Activated T-helper 1 cell treated with anti-CD3 and anti-CD28 coated beads, Interleukin-12 subunit alpha, Interleukin-12 subunit beta, Interleukin-2, Interleukin-4 antibody, amounts not matched to agents 30 ng/mL and 10 ng/mL and 1 ng/mL, durations not matched to agents 14 hours and 24 hours and 36 hours (primary cell): ENCODE results near the gene ERCC2. TPM values are rescaled to one million over a fixed set of nuclear protein-coding genes. Genes with fewer than 3 reads are reported as not detected.
"Not testable (repeated sequence)": the region's sequence is repeated elsewhere in the genome, so short reads cannot be mapped to it uniquely, and the experiment has no call there.

ENCODE experiments used
- DNase-seq: peaks from one replicate; pipeline ENCODE4 v3.0.0; 2021; ENCODE audit warnings: low spot score
- H3K27ac Mint-ChIP-seq: one replicate; pipeline ENCODE4 v1.8.0; 2021; ENCODE audit warnings: mild to moderate bottlenecking, mixed read lengths
- H3K27me3 Mint-ChIP-seq: one replicate; pipeline ENCODE4 v1.8.0; 2022; ENCODE audit warnings: mild to moderate bottlenecking, moderate library complexity, mixed read lengths; ENCODE audit not compliant: insufficient read depth
- H3K36me3 Mint-ChIP-seq: one replicate; pipeline ENCODE4 v1.8.0; 2021; ENCODE audit warnings: low read depth, mixed read lengths
- H3K4me1 Mint-ChIP-seq: one replicate; pipeline ENCODE4 v1.8.0; 2021; ENCODE audit warnings: low read depth, mixed read lengths
- H3K4me3 Mint-ChIP-seq: one replicate; pipeline ENCODE4 v1.8.0; 2021; ENCODE audit warnings: mild to moderate bottlenecking, moderate library complexity, mixed read lengths
- H3K9me3 Mint-ChIP-seq: one replicate; pipeline ENCODE4 v1.8.0; 2021; ENCODE audit warnings: mixed read lengths
- intact Hi-C: fragments of 100-400 bp; cut with micrococcal nuclease; formaldehyde crosslinking; loops from one replicate; pipeline ENCODE4 v1.15.1; 2024
- total RNA-seq: library from RNA; stranded (reverse); gene quantifications from 2 replicates; pipeline ENCODE4 v1.2.3, GENCODE V29; 2022

Gene ERCC2
- total RNA-seq: 30.5 and 32.8 TPM in 2 replicates

DNA sequence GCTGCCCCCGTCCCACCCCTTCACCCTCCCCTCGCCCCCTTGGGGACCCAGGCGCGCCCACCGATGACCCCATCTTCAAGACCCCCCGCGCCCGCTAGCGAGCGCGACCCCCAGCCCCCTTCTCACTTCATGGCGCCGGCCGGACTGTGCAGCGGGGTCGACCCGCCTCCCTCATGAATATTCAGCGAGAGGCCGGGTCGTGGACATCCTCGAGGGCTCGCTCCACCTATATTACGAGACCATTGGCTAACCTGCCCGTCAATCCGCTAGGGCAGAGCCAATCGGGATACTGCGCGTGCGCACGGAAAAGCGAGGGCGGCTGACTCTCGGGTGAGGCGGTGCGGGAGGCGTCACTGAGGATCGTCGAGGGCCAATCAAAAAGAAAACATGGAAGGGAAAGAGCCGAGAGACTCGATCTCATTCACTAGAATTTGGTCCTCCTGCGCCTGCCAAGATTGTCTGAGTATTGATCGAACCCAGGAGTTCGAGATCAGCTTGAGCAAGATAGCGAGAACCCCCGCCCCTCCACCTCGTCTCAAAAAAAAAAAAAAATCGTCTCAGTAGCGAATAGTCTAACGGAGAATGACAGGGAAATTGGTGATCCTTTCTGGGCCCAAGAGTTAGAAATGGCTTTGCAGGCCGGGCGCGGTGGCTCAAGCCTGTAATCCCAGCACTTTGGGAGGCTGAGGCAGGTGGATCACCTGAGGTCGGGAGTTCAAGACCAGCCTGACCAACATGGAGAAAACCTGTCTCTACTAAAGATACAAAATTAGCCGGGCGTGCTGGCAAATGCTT, at the start of gene ERCC2:
ERCC2 (minus strand) TSS at position 164 of the 795 bp plus-strand sequence; CDS start at position 131, 33 bp downstream.
- H3K27ac Mint-ChIP-seq: peak within 1 kb of the TSS; percentile 95
- H3K36me3 Mint-ChIP-seq: peaks cover 4% of the 10 kb centered on the region
- H3K27me3 Mint-ChIP-seq: no peaks in the 10 kb centered on the region
- H3K9me3 Mint-ChIP-seq: no peaks in the 10 kb centered on the region
- H3K4me3 Mint-ChIP-seq: peak within 1 kb of the TSS; percentile 89
- DNase-seq: peak; percentile 100
- intact Hi-C loops: loop anchor here (1.0 to 2.0 kb wide), 7 partner anchors 30 to 368 kb away; partner anchors contain the start of genes BLOC1S3, KLC3, MARK4 and PPP1R13L
- peaks cover 15% of the 10 kb centered on the region for H3K4me1 Mint-ChIP-seq

DNA sequence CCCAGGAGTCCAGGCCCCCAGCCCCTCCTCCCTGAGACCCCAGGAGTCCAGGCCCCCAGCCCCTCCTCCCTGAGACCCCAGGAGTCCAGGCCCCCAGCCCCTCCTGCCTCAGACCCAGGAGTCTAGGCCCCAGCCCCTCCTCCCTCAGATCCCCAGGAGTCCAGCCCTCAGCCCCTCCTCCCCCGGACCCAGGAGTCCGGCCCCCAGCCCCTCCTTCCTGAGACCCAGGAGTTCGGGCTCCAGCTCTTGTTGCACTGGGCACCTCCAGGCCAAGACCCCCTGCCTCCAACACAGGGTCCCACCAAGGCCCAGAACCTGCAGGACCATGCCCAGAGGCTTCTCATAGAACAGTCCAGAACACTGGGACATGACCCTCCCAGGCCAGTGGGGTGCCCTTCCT, 49.5 kb upstream of the ERCC2 start:
- H3K9me3 Mint-ChIP-seq: no peaks in the 10 kb centered on the region
- H3K4me3 Mint-ChIP-seq: no peak overlapping the region
- intact Hi-C loops: loop anchor here (5.0 kb wide), 1 partner anchor 243 kb away; the partner anchor contains the start of genes BLOC1S3 and TRAPPC6A
- H3K27ac Mint-ChIP-seq: no peak overlapping the region
- no peak for DNase-seq
- peaks cover 33% of the 10 kb centered on the region for H3K36me3 Mint-ChIP-seq
- peaks cover 1% of the 10 kb centered on the region for H3K27me3 Mint-ChIP-seq
- H3K4me1 Mint-ChIP-seq: peaks cover 51% of the 10 kb centered on the region

- H3K27me3 Mint-ChIP-seq: peaks cover 1% of the 10 kb centered on the region
- DNase-seq: no peak
- H3K4me3 Mint-ChIP-seq: peak overlapping the region; percentile 33
- peaks cover 47% of the 10 kb centered on the region for H3K4me1 Mint-ChIP-seq
- peaks cover 37% of the 10 kb centered on the region for H3K36me3 Mint-ChIP-seq
- H3K9me3 Mint-ChIP-seq: no peaks in the 10 kb centered on the region
- intact Hi-C loops: no loop called here
- peak overlapping the region; percentile 23 for H3K27ac Mint-ChIP-seq
Measured at GRCh38 chr19:45419396-45419795, 49.0 kb upstream of the ERCC2 start.

DNA sequence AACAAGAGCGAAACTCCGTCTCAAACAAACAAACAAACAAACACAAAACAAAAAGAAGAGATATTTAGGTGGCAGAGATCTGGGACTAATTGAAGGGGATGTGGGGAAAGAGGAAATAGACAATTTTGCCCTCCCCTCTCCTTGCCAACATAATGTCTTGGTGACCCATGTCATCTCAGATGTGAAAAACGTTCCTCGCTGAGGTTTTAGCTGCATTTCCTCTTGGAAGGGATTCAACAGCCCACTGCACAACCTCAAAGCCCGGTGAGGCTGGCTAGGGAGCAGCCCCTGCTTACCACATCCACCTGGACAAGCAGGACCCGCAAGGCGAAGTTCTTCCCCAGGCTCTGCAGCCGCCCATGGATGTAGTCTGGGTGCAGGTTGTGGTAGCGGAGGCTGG, 48.4 kb upstream of the ERCC2 start:
- H3K27ac Mint-ChIP-seq: no peak overlapping the region

GRCh38 chr19:45417151-45417550, 46.8 kb upstream of the ERCC2 start:
- intact Hi-C loops: no loop called here
- DNase-seq: no peak
- Mint-ChIP-seq H3K27me3 (peaks cover 1% of the 10 kb centered on the region), H3K9me3 (no peaks in the 10 kb centered on the region), H3K4me1 (peaks cover 26% of the 10 kb centered on the region), H3K36me3 (peaks cover 47% of the 10 kb centered on the region), H3K27ac (no peak overlapping the region), H3K4me3 (no peak overlapping the region)

More for the DNA sequence above, 48.4 kb upstream of the ERCC2 start:
- H3K4me1 Mint-ChIP-seq: peaks cover 41% of the 10 kb centered on the region
- no peak for DNase-seq
- no peaks in the 10 kb centered on the region for H3K9me3 Mint-ChIP-seq
- intact Hi-C loops: no loop called here
- peaks cover 43% of the 10 kb centered on the region for H3K36me3 Mint-ChIP-seq
- H3K27me3 Mint-ChIP-seq: peaks cover 1% of the 10 kb centered on the region
- H3K4me3 Mint-ChIP-seq: peak overlapping the region; percentile 33

DNA sequence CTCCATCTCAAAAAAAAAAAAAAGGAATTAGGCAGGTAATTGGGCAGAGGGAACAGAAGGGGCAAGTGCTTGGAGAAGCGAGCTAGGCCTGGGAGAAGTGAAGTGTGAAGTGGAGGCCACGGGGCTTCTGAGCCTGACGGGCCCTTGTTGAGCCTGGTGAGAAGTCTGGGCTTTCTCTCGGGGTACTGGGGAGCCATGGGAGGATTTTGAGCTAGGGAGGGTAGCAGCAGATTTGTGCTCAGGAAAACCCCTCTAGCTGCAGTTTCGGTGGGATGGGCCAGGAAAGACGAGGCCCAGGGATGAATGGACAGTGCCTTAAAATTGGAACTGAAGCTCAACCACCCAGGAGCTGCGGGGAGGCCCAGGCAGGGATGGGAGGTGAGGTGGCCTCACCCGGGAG, 44.1 kb upstream of the ERCC2 start:
- H3K36me3 Mint-ChIP-seq: peaks cover 42% of the 10 kb centered on the region
- intact Hi-C loops: no loop called here
- H3K4me3 Mint-ChIP-seq: no peak overlapping the region
- no peak for DNase-seq
- peaks cover 11% of the 10 kb centered on the region for H3K4me1 Mint-ChIP-seq
- H3K9me3 Mint-ChIP-seq: no peaks in the 10 kb centered on the region
- H3K27ac Mint-ChIP-seq: no peak overlapping the region
- H3K27me3 Mint-ChIP-seq: peaks cover 1% of the 10 kb centered on the region

- H3K4me3 Mint-ChIP-seq: no peak overlapping the region
- no peak for DNase-seq
- peaks cover 48% of the 10 kb centered on the region for H3K36me3 Mint-ChIP-seq
- H3K4me1 Mint-ChIP-seq: peaks cover 8% of the 10 kb centered on the region
- H3K9me3 Mint-ChIP-seq: no peaks in the 10 kb centered on the region
- peaks cover 1% of the 10 kb centered on the region for H3K27me3 Mint-ChIP-seq
- intact Hi-C loops: no loop called here
- H3K27ac Mint-ChIP-seq: no peak overlapping the region
Measured at GRCh38 chr19:45413497-45413896, 43.1 kb upstream of the ERCC2 start.

- H3K27ac Mint-ChIP-seq, intact Hi-C loops, H3K9me3 Mint-ChIP-seq, H3K27me3 Mint-ChIP-seq, DNase-seq, H3K4me3 Mint-ChIP-seq: not testable (repeated sequence)
- Mint-ChIP-seq H3K4me1 (peaks cover 27% of the 10 kb centered on the region), H3K36me3 (peaks cover 40% of the 10 kb centered on the region)
Measured at GRCh38 chr19:45410330-45410729, 40.0 kb upstream of the ERCC2 start.

- Mint-ChIP-seq H3K27ac (no peak overlapping the region), H3K4me1 (peaks cover 35% of the 10 kb centered on the region), H3K9me3 (no peaks in the 10 kb centered on the region), H3K4me3 (no peak overlapping the region), H3K27me3 (peaks cover 2% of the 10 kb centered on the region), H3K36me3 (peaks cover 38% of the 10 kb centered on the region)
- no peak for DNase-seq
- intact Hi-C loops: loop anchor here (5.0 to 10.0 kb wide), 4 partner anchors 33 to 585 kb away; partner anchors contain the start of genes CCDC61, GEMIN7, PPP1R37 and ZNF296
Measured at GRCh38 chr19:45409557-45409920, 39.2 kb upstream of the ERCC2 start.

DNA sequence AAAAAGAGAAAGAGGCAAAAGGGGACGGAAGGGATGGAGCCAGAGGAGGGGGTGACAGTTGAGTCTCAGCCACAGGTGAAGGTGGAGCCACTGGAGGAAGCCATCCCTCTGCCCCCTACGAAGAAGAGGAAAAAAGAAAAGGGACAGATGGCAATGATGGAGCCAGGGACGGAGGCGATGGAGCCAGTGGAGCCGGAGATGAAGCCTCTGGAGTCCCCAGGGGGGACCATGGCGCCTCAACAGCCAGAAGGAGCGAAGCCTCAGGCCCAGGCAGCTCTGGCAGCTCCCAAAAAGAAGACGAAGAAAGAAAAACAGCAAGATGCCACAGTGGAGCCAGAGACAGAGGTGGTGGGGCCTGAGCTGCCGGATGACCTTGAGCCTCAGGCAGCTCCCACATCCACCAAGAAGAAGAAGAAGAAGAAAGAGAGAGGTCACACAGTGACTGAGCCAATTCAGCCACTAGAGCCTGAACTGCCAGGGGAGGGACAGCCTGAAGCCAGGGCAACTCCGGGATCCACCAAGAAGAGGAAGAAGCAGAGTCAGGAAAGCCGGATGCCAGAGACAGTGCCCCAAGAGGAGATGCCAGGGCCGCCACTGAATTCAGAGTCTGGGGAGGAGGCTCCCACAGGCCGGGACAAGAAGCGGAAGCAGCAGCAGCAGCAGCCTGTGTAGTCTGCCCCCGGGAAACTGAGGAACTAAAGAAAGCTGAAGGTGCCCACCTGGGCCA, 38.6 kb upstream of the ERCC2 start:
- intact Hi-C loops: loop anchor here (5.0 to 10.0 kb wide), 4 partner anchors 33 to 586 kb away; partner anchors contain the start of genes CCDC61, GEMIN7, PPP1R37 and ZNF296

DNA sequence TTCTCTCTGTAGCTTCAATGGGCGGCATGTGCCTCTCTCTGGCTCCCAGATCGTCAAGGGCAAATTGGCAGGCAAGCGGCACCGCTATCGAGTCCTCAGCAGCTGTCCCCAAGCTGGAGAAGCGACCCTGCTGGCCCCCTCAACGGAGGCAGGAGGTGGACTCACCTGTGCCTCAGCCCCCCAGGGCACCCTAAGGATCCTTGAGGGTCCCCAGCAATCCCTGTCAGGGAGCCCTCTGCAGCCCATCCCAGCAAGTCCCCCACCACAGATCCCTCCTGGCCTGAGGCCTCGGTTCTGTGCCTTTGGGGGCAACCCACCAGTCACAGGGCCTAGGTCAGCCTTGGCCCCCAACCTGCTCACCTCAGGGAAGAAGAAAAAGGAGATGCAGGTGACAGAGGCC, 37.7 kb upstream of the ERCC2 start:
- Mint-ChIP-seq H3K9me3 (no peaks in the 10 kb centered on the region), H3K27ac (no peak overlapping the region), H3K36me3 (peaks cover 26% of the 10 kb centered on the region), H3K4me1 (peaks cover 49% of the 10 kb centered on the region), H3K4me3 (peak overlapping the region; percentile 98), H3K27me3 (peaks cover 7% of the 10 kb centered on the region)
- DNase-seq: no peak
- intact Hi-C loops: loop anchor here (5.0 to 10.0 kb wide), 4 partner anchors 34 to 587 kb away; partner anchors contain the start of genes CCDC61, GEMIN7, PPP1R37 and ZNF296

More for the DNA sequence above, 38.6 kb upstream of the ERCC2 start:
- Mint-ChIP-seq H3K9me3 (no peaks in the 10 kb centered on the region), H3K4me1 (peaks cover 41% of the 10 kb centered on the region), H3K4me3 (no peak overlapping the region), H3K36me3 (peaks cover 33% of the 10 kb centered on the region), H3K27ac (peak overlapping the region; percentile 41), H3K27me3 (peaks cover 4% of the 10 kb centered on the region)
- no peak for DNase-seq

- Mint-ChIP-seq H3K36me3 (peaks cover 23% of the 10 kb centered on the region), H3K27me3 (peaks cover 11% of the 10 kb centered on the region), H3K4me3 (peak overlapping the region; percentile 98), H3K4me1 (peaks cover 53% of the 10 kb centered on the region)
- not testable (repeated sequence) for DNase-seq, H3K9me3 Mint-ChIP-seq, H3K27ac Mint-ChIP-seq
- intact Hi-C loops: loop anchor here (2.0 to 10.0 kb wide), 5 partner anchors 35 to 587 kb away; partner anchors contain the start of genes CCDC61, GEMIN7, IRF2BP1 and PPP1R37
Measured at GRCh38 chr19:45407585-45407984, 37.2 kb upstream of the ERCC2 start.

DNA sequence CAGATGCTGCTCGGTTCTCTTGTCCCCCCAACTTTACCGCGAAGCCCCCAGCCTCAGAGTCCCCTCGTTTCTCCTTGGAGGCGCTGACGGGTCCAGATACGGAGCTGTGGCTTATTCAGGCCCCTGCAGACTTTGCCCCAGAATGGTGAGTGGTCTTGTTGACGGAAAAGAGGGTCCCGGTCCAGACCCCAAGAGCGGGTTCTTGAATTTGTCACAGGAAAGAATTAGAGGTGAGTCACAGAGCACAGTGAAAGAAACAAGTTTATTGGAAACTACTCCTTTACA, 36.7 kb upstream of the ERCC2 start:
- intact Hi-C loops: loop anchor here (2.0 to 10.0 kb wide), 5 partner anchors 35 to 588 kb away; partner anchors contain the start of genes CCDC61, GEMIN7, IRF2BP1 and PPP1R37
- Mint-ChIP-seq H3K27me3 (peaks cover 12% of the 10 kb centered on the region), H3K36me3 (peaks cover 20% of the 10 kb centered on the region), H3K4me1 (peaks cover 53% of the 10 kb centered on the region), H3K4me3 (peak overlapping the region; percentile 98), H3K27ac (no peak overlapping the region), H3K9me3 (no peaks in the 10 kb centered on the region)
- no peak for DNase-seq
